NT2/D1 (cell line): Measurements from ENCODE around the gene NEGR1.

Experiments used
- SUZ12 ChIP-seq: IDR thresholded peaks from 2 replicates; pipeline ENCODE4 v1.6.1; 2011; ENCODE audit not compliant: insufficient read length, insufficient read depth; ENCODE audit errors: extremely low read depth
- YY1 ChIP-seq: IDR thresholded peaks from 2 replicates; pipeline ENCODE4 v1.6.1; 2011; ENCODE audit not compliant: insufficient read length, insufficient read depth

GRCh38 chr1:71835442-71835813 is 446.9 kb downstream of the NEGR1 start:
- no peak for TF ChIP-seq YY1
- TF ChIP-seq SUZ12 = no peak
